Stimulated activated naive CD4-positive, alpha-beta T cell treated with Interleukin-2 at 50 U/mL for 16 hours (primary cell): ENCODE results near the gene MAOB.
"Not testable (repeated sequence)": the region's sequence is repeated elsewhere in the genome, so short reads cannot be mapped to it uniquely, and the experiment has no call there.

ENCODE experiments used
- DNase-seq: peaks from one replicate; lab custom pipeline; 2025; lab: John Stamatoyannopoulos, UW

MAOB gene

DNA sequence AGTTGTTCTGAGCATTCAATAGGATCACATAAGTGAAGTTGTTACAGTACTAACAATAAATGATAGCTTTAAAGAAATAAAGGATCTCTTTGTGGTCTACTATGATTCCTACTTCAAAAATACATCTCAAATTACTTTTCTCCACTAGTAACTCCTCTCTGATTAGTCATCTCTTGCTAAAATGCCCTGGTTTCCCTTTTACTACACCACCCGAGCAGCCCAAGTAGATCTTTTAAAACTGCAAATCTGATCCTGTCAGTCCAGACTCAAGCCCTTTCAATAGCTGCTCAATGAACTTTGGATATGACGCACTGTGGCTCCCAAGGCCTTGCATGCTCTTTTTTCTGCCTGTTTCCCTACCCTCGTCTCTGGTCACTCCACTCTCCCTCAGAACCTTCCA lies 128.6 kb downstream of the MAOB start:
- DNase-seq = no peak

DNA sequence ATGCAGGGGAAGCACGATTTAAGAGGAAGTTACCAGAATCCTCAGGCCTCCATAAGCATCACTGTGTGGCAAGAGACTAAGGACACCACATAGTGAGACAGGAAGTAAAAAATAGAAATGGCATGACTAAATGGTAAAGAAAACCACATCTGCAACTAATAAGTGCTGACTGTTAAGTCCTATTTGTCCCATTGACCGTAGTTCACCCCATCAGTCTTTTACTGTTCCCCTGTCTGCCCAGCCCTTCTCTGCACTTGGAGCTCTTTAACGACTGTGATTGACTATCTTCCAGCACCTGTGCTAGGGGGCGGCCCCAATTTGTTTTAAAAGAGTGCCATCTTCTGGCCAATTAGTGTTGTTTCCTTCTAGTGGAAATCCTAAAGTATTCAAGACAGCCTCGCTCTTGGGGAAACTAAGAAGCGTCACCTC lies 132.0 kb downstream of the MAOB start:
- peak; percentile 13 for DNase-seq

DNA sequence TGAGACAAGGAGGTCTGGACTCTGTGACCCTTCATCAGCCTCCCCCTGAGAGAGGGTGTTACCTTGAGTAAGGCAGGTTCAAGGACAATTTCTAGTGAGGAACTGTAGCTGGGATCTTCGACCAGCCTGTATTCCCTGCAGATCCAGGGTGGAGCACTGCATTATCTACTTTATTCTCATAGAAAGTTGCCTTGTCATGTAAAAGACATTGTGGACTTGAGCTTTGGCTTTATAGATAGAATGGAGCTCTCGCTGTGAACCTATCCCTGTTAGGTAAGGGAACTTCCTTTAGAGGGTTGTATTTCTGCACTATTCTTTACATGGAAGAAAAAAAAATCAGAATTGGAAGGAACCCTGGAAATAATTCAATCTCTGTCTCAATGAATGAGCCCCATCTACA lies 134.8 kb downstream of the MAOB start:
- DNase-seq = no peak

DNA sequence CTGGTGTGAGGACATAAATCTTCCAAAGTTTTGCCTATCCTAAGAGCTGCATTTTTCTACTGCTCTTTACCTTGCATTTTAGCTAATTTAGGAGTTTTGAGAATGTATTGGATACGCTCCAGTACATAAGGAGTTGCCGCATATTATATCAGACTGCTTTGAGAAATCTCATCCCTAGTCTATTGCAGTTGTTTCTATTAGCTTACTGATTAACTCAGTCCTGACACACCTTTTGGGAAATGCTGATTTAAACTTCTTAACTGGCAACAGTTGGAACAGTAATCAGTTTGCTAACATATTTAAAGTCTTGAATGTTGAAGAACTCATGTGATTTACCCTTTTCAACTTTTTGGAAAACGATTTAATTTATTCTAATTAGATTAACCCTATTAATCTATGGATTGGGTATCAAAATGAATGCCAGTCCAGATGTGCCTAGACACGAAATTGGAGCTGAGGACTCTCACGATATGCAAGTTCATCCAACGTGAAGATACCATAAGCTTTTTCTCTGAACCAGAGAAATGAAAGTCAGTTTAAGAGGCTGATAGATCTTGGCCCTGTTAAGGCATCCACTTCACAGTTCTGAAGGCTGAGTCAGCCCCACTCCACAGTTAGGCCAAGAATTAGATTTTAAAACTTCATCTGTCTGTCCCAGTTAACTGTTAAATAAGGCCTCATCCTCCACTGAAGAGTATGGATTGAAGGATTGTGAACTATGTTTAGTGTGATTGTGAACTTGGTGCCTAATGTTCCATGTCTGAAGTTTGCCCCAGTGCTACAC lies 136.1 kb downstream of the MAOB start:
- DNase-seq = no peak

DNA sequence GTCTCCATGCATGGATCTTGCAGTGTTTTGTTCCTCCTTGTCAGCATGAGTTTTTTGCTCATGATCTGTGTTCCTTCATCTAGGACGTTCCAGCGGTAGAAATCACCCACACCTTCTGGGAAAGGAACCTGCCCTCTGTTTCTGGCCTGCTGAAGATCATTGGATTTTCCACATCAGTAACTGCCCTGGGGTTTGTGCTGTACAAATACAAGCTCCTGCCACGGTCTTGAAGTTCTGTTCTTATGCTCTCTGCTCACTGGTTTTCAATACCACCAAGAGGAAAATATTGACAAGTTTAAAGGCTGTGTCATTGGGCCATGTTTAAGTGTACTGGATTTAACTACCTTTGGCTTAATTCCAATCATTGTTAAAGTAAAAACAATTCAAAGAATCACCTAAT lies 138.0 kb downstream of the MAOB start:
- no peak for DNase-seq

DNA sequence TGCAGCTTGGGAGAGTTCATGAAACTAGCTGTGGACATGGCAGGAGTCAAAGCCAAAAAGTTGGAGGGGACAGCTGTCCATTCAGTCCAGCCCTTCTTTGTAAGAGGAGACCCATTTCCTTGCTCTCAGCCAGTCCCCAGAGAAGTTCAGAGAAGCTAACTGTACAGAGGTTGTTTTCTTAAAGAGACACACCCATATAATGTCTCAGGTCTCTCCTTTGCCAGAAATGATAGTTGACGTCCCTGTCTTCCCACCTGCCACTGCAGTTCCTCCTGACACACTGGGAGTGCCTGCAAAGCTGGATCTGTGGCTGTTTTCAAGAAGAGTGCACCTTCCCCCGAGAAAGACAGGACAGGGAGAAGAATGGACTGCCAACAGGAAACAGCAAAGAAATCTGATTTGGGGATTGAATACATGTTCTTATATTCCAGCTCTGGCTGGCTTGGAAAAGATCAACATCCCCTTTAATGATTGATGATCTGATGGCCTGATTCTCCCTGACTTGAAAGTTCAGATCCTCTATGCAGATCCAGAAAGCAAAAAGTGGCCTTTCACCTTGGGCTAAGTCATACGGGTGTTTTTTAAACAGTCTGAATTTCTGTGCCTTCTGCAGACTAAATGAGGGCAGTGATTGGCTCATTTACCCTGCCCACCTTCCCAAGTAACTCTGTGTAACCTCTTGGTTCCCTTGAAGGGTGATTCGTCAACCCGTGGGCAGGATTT lies 139.0 kb downstream of the MAOB start:
- no peak for DNase-seq

DNA sequence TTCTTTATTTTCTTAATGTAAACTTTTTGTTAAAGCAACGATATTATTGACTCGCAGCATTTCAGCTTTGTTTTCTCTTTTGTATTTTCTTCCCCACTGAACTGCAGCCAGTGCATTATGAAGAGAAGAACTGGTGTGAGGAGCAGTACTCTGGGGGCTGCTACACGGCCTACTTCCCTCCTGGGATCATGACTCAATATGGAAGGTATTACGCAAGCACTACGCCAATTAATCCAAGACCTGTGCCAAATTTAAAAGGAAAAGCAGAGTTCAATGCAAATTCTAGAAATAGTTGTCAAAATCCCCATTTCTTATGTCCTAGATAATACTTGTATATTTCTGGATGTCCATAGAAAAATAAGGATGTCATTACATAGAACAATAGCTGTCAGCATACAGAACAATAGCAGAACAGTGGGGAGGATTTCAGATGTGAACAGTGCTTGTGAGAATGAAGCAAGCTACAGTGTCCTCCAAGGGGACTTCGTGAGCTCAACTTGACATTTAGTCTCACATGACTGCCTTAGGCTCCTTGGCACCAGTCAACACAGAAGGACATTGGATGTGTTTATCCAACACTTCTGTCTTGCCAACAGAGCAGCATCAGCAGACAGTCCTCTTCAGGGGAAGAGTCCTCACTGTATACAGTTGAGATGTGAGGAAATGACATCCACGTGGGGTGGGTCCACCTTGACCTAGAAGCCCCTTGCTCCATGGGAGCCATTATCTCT lies 140.2 kb downstream of the MAOB start:
- no peak for DNase-seq

DNA sequence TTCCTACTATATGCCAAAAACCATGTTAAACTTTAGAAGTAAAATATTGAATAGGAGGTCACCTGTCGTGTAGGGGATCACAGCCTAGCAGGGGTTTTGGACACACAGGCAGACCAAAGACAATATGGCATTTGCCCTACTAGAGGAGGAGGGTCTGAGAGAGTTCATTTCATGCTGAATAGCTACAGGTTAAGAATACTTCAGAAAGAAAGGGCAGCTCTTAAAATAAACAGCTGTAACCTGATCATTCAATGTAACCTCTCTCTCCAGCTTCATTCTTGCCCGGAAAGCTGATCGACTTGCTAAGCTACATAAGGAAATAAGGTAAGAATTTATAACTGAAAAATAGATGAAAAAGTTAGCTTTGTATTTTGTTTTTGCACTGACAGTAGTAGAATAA lies 146.3 kb downstream of the MAOB start:
- no peak for DNase-seq

DNA sequence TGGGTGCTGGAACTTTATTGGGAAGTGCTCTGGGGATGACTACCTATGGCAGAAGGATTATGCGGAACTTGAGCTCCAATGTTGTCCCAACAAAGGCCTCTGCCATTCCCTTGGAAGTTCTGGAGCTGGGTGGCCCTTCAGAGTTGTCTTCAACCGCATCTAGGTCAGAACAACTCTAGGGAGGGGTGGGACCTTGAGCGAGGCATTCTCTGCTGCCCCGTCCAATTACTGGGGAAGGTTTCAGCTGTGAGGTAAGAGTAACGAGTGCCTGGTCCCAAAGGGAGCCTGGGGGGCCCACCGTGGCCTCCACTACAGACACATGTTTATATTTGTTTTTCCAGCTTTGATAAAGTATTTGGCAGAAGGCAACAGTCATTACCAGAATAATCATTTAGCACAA lies 146.7 kb downstream of the MAOB start:
- DNase-seq = no peak

DNA sequence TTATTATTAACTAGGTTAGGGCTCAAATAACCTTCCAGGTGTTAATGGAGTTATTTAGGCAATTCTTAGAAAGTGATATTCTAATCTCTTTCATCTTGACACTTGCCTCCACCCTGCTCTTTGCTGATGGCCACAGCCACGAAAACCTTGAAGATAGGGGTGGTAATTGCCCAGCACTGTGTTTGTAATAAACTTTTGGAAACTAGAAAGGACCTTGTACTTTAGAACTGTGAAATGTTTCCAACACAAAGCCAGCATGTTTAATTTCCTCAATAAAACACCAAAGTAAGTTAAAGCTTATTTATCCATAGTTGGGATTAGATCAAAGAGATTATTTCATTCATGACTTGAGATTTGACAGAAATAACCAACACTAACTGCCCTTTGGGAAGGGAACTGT lies 147.8 kb downstream of the MAOB start:
- DNase-seq = no peak

DNA sequence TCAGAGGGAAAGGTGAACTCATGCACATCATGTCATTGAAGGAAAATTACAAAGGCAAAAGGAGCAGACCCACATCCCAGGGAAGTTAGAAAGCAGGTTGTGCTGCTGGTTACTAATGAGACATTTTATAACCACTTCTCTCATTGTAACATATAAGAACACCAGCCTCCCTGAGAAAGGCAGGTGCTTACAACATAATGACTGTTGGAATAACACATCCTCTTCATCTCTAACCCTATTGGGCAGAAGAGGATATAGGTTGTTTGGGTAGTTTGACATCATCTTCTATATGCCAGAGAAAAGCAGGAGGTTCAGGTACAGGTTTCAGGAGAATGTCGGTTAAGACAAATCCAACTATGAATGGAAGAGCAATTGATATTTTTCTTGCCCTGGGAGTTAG lies 148.6 kb downstream of the MAOB start:
- no peak for DNase-seq

DNA sequence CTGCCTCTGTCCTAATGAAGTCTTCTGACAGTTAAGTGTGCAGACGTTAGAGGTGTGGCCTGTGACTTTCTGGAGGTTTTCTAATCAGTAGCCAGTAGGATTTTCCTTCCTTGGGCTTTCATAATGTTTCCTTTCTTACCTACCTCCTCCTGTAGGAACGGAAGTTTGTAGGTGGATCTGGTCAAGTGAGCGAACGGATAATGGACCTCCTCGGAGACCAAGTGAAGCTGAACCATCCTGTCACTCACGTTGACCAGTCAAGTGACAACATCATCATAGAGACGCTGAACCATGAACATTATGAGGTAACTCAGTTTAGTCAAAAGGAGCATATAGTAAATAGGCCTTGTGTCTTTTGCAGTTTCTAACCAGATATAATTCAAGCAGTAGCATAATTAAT lies 151.2 kb downstream of the MAOB start:
- no peak for DNase-seq

DNA sequence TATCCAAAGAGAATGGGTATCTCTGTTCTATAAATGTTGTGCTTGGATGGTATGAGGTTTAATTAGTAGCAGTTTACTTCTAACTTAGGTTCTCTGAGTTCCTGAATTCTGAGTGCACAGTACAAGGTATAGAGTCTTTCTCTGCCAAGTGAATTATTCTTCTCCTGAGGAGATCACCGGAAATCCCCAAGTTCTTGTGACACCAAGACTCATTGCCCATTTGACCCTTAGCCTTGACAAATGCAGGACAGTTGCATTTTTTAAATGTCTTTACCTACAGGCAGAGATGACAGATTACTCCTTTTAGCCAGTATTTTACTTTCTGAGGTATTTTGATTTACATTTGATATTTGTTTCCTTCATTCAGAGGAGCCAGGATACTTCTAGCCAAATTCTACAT lies 153.3 kb downstream of the MAOB start:
- no peak for DNase-seq

DNA sequence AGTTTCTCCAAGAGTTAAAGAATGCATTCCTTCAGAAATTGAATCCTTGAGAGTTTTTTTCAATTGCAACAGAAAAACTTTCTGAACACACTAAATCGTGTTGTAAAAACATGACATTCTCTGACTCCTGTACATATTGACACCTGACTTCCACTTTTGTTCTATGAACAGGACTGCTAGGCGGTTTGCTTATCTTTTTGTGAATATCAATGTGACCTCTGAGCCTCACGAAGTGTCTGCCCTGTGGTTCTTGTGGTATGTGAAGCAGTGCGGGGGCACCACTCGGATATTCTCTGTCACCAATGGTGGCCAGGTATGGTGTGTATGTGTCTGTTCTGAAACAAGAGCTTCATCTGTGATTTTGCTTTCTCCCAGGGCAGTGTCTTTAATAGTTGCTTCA lies 154.2 kb downstream of the MAOB start:
- no peak for DNase-seq

DNA sequence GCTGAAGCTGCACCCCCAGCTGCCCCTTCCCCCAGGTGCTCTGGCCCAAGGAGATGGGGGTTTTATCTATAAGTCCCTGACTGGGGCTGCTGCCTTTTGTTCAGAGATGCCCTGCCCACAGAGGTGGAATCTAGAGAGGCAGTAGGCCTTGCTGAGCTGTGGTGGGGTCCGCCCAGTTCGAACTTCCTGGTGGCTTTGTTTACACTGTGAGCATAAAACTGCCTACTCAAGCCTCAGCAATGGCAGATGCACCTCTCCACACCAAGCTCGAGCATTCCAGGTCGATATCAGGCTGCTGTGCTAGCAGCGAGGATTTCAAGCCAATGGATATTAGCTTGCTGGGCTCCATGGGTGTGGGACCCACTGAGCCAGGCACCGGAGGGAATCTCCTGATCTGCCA lies 155.0 kb downstream of the MAOB start:
- not testable (repeated sequence) for DNase-seq

DNA sequence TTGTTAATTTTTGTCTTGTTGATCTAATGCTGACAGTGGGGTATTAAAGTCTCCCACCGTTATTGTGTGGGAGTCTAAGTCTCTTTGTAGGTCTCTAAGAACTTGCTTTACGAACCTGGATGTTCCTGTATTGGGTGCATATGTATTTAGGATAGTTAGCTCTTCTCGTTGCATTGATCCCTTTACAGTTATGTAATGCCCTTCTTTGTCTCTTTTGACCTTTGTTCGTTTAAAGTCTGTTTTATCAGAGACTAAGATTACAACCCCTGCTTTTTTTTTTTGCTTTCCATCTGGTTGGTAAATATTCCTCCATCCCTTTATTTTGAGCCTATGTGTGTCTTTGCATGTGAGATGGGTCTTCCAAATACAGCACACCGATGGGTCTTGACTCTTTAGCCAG lies 157.0 kb downstream of the MAOB start:
- DNase-seq = not testable (repeated sequence)

DNA sequence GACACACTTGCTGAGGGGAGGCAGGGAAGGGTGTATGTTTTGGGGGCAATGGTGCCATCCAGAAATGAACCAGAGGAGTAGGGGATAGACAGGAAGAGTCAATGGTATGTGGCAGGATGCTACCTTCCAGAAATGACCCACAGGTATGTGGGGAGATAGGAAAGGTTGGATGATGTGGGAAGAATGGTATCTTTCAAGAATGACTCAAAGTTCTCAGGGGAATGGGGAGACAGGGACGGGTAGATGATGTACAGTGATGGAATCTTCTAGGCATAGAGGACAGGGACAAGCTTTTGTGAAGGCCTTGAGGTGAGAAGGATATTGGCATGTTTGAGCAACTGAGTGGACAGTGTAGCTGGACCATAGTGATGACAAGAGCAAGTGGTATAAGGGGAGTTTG lies 161.3 kb downstream of the MAOB start:
- DNase-seq = no peak

DNA sequence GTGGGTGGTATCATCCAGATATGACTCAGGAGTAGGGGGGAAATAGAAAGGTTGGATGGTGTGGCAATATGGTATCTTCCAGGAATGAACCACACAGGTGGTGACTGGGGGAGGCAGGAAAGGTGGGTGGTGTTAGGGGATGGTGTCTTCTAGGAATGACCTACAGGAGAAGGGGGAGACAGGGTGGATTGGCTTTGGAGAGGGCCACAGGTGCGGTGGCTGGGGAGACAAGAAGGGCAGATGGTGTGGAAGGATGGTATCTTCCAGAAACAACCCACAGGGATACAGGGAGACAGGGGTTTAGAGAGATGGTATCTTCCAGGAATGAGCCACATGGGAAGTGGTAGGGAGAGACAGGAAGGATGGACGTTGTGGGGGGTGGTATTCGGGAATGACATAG lies 162.2 kb downstream of the MAOB start:
- DNase-seq = no peak

DNA sequence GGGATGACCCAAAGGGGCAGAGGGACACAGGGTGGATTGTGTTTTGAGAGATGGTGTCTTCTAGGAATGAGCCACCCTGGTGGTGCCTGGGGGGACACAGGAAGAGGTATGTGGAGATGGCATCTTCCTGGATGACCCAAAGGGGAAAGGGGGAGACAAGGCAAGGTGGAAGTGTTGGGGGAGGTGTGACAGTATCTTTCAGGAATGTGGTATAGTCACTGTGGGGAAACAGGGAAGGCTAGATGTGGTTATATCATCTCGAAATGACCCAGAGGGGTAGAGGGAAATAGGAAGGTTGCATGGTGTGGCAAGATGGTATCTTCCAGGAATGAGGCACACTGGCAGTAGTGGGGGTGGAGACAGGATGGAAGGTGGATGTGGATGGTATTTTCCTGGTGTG lies 163.3 kb downstream of the MAOB start:
- DNase-seq = no peak

DNA sequence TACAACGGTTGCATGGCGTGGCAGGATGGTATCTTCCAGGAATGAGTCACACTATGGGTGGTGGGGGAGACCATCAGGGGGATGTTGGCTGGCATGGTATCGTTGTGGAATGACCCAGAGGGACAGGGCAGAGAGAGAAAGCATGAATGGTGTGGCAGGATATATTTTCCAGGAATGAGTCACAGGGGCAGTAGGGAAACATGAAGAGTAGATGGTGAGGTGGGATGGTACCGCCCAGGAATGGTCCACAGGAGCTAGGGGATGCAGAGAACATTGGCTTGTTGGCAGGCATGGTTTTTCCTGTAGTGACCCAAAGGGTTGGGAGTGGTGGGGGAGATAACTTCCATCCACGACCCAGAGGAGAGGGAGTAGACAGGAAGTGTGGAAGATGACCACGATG lies 163.7 kb downstream of the MAOB start:
- DNase-seq = no peak

DNA sequence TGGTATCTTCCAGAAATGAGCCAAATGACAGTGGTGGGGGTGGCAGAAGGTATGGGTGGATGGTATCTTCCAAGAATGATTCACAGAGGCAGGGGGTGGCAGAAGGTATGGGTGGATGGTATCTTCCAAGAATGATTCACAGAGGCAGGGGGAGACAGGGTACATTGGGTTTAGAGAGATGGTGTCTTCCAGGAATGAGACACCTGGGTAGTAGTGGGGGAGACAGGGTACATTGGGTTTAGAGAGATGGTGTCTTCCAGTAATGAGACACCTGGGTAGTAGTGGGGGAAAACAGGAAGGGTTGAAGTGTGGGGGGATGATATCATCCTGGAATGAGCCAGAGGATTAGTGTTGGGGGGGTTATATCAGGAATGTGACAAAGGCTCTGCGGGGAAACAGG lies 164.2 kb downstream of the MAOB start:
- no peak for DNase-seq

DNA sequence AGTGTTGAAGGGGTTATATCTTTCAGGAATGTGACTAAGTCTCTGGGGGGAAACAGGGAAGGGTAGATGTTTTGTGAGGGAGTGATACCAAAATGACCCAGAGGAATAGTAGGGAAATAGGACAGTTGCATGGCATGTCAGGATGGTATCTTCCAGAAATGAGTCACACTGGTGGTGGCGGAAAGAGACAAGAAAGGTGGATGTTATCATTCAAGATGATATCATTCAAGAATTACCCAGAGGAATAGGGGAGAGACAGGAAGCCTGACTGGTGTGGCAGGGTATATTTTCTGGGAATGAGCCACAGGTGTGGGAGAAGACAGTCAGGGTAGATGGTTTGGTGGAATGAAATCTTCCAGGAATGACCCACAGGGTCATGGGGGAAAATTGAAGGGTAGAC lies 165.1 kb downstream of the MAOB start:
- no peak for DNase-seq

DNA sequence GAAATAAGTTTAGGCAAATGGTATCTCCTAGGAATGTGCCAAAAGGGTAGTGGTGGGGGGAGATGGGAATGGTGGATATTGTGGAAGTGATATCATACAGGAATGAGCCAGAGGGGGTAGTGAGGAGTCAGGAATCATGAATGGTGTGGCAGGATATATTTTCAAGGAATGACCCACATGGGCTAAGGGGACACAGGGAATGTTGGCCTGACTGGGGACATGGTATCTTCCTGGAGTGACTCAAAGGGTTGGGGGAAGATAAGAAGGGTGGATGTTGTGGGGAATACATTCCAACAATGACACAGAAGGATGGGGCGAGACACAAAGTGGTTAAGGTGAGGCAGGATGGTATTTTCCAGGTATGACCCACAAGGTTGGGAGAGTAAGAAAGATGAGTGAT lies 165.6 kb downstream of the MAOB start:
- DNase-seq = no peak
